M059J (cell line): Measurements from ENCODE around the gene RBBP8NL. TPM values are rescaled to one million over a fixed set of nuclear protein-coding genes. Genes with fewer than 3 reads are reported as not detected.

Experiments used
- DNase-seq: peaks from one replicate; pipeline ENCODE4 v3.0.0-alpha.2; 2012; ENCODE audit warnings: low read depth
- total RNA-seq: library from RNA; depleted of rRNA; stranded (reverse); fragments of >200 nt; shearing (Covaris generic); gene quantifications from 2 replicates; pipeline ENCODE4 v1.2.3, GENCODE V29; 2014

RBBP8NL gene
- total RNA-seq, 1 experiment from 2014 or later: not detected

GRCh38 chr20:62392621-62393334, 34.6 kb downstream of the RBBP8NL start:
- DNase-seq: no peak

- no peak for DNase-seq
Observed at GRCh38 chr20:62392077-62392418, 35.3 kb downstream of the RBBP8NL start.

GRCh38 chr20:62391165-62392076, 35.9 kb downstream of the RBBP8NL start:
- no peak for DNase-seq

- DNase-seq: no peak
Observed at GRCh38 chr20:62390317-62391164, 36.8 kb downstream of the RBBP8NL start.

GRCh38 chr20:62389601-62390087, 37.7 kb downstream of the RBBP8NL start:
- DNase-seq: no peak

GRCh38 chr20:62388839-62389600, 38.3 kb downstream of the RBBP8NL start:
- no peak for DNase-seq

GRCh38 chr20:62387933-62388635, 39.3 kb downstream of the RBBP8NL start:
- no peak for DNase-seq

- DNase-seq: no peak
Observed at GRCh38 chr20:62387219-62387913, 40.0 kb downstream of the RBBP8NL start.

- peak; percentile 94 for DNase-seq
Observed at GRCh38 chr20:62386383-62387218, 40.7 kb downstream of the RBBP8NL start, which contains the start of gene RPS21. Gene RPS21 (plus strand): TSS chr20:62387103. CDS start chr20:62387339, 236 bp downstream.

GRCh38 chr20:62382306-62383198, 44.8 kb downstream of the RBBP8NL start:
- peak; percentile 82 for DNase-seq

- DNase-seq: no peak
Observed at GRCh38 chr20:62381842-62382241, 45.5 kb downstream of the RBBP8NL start.

GRCh38 chr20:62381202-62381797, 46.0 kb downstream of the RBBP8NL start:
- peak; percentile 89 for DNase-seq

GRCh38 chr20:62378215-62378614, 49.1 kb downstream of the RBBP8NL start:
- DNase-seq: no peak

GRCh38 chr20:62377615-62378178, 49.6 kb downstream of the RBBP8NL start:
- DNase-seq: no peak

- no peak for DNase-seq
Observed at GRCh38 chr20:62377064-62377461, 50.3 kb downstream of the RBBP8NL start.

GRCh38 chr20:62376112-62377063, 51.0 kb downstream of the RBBP8NL start:
- DNase-seq: no peak
